GM21529 (cell line): Measurements from ENCODE around the gene AK3.
"Not testable (repeated sequence)": the region's sequence is repeated elsewhere in the genome, so short reads cannot be mapped to it uniquely, and the experiment has no call there.

Source experiments
- ATAC-seq: cut with Tn5 transposase; IDR thresholded peaks from one replicate; pipeline ENCODE4 v1.9.1; 2021; ENCODE audit not compliant: unreplicated experiment

AK3 gene

GRCh38 chr9:4740638-4741364, at the start of gene AK3:
AK3 (minus strand) TSS chr9:4741202; CDS start chr9:4741087, 115 bp downstream.
- peak; percentile 88 for ATAC-seq

- ATAC-seq = no peak
Observed at GRCh38 chr9:4788703-4789102, 47.7 kb upstream of the AK3 start.

GRCh38 chr9:4787876-4788275, 46.9 kb upstream of the AK3 start:
- no peak for ATAC-seq

- ATAC-seq = no peak
Observed at GRCh38 chr9:4786599-4786998, 45.6 kb upstream of the AK3 start.

GRCh38 chr9:4784403-4784802, 43.4 kb upstream of the AK3 start:
- no peak for ATAC-seq

- ATAC-seq = not testable (repeated sequence)
Observed at GRCh38 chr9:4783191-4783590, 42.2 kb upstream of the AK3 start.

GRCh38 chr9:4781408-4781807, 40.4 kb upstream of the AK3 start:
- no peak for ATAC-seq

GRCh38 chr9:4780651-4781050, 39.6 kb upstream of the AK3 start:
- no peak for ATAC-seq

- not testable (repeated sequence) for ATAC-seq
Observed at GRCh38 chr9:4774958-4775357, 34.0 kb upstream of the AK3 start.

GRCh38 chr9:4774209-4774608, 33.2 kb upstream of the AK3 start:
- ATAC-seq = no peak

GRCh38 chr9:4771788-4772187, 30.8 kb upstream of the AK3 start:
- ATAC-seq = no peak

GRCh38 chr9:4769321-4770080, 28.5 kb upstream of the AK3 start:
- peak; percentile 62 for ATAC-seq

- no peak for ATAC-seq
Observed at GRCh38 chr9:4768681-4769080, 27.7 kb upstream of the AK3 start.

GRCh38 chr9:4764033-4764432, 23.0 kb upstream of the AK3 start:
- no peak for ATAC-seq

- ATAC-seq = peak; percentile 27
Observed at GRCh38 chr9:4762886-4763541, 22.0 kb upstream of the AK3 start.

- peak; percentile 83 for ATAC-seq
Observed at GRCh38 chr9:4762108-4762885, 21.3 kb upstream of the AK3 start.

GRCh38 chr9:4760122-4760521, 19.1 kb upstream of the AK3 start:
- no peak for ATAC-seq

- no peak for ATAC-seq
Observed at GRCh38 chr9:4756420-4756819, 15.4 kb upstream of the AK3 start.

- no peak for ATAC-seq
Observed at GRCh38 chr9:4755026-4755609, 14.1 kb upstream of the AK3 start.

- not testable (repeated sequence) for ATAC-seq
Observed at GRCh38 chr9:4754530-4754929, 13.5 kb upstream of the AK3 start.
